SK-N-SH (cell line): ENCODE measurements around the gene FADS2. TPM values are rescaled to one million over a fixed set of nuclear protein-coding genes. Genes with fewer than 3 reads are reported as not detected.

Experiments used
- CTCF ChIA-PET: fragments of 300-600, 350-600 bp; formaldehyde crosslinking; extraction: SDS; loops from one replicate; lab custom pipeline; 2021; lab: Yijun Ruan, JAX
- POLR2A ChIA-PET: fragments of 350-600 bp; sonication (Branson Sonifier 250); formaldehyde crosslinking; extraction: SDS; loops from one replicate; lab custom pipeline; 2020; ENCODE audit warnings: antibody characterized with exemption, inconsistent platforms; lab: Yijun Ruan, JAX
- DNase-seq: peaks from one replicate; pipeline ENCODE4 v3.0.0; 2012
- H2AFZ ChIP-seq: fragments of 200-600 bp; sonication (generic); 2 replicates; pipeline ENCODE4 v1.8.1; 2016; ENCODE audit warnings: antibody characterized with exemption, mild to moderate bottlenecking, low read depth
- H3F3A ChIP-seq: fragments of 200-600 bp; sonication (generic); replicated peaks from 2 replicates; pipeline ENCODE3; 2016; ENCODE audit warnings: antibody characterized with exemption, mild to moderate bottlenecking; ENCODE audit not compliant: insufficient read depth
- H3K27ac ChIP-seq, 2 experiments: fragments of 200-500 bp in 1 of 2; fragments of 200-600 bp in 1 of 2; sonication (Bioruptor generic) in 1 of 2; sonication (generic), shearing (Covaris generic) in 1 of 2; 2 replicates each; pipeline versions ENCODE4 v1.5.1 to v1.6.1; 2014 to 2016; ENCODE audit warnings: low read depth in 2 of 2, inconsistent platforms in 1 of 2, low read length in 1 of 2, mild to moderate bottlenecking in 1 of 2, mixed read lengths in 1 of 2
- H3K27me3 ChIP-seq: fragments of 200-600 bp; sonication (generic), shearing (Covaris generic); 2 replicates; pipeline ENCODE4 v1.6.1; 2016; ENCODE audit warnings: mixed run types; ENCODE audit not compliant: insufficient read depth
- H3K36me3 ChIP-seq, 2 experiments: fragments of 200-500 bp in 1 of 2; fragments of 200-600 bp in 1 of 2; sonication (Bioruptor generic) in 1 of 2; sonication (generic) in 1 of 2; replicated peaks in 1 of 2; 2 replicates each; pipeline versions ENCODE3 to v1.5.1; 2014 to 2016; ENCODE audit warnings: low read length in 1 of 2, mild to moderate bottlenecking in 1 of 2; ENCODE audit not compliant: insufficient read depth in 2 of 2, control insufficient read depth in 1 of 2
- H3K4me1 ChIP-seq, 2 experiments: fragments of 200-500 bp in 1 of 2; fragments of 200-600 bp in 1 of 2; sonication (Bioruptor generic) in 1 of 2; sonication (generic), shearing (Covaris generic) in 1 of 2; 2 replicates each; pipeline versions ENCODE4 v1.5.1 to v1.6.1; 2014 to 2016; ENCODE audit warnings: low read depth in 1 of 2, low read length in 1 of 2, mixed run types in 1 of 2; ENCODE audit not compliant: insufficient read depth in 2 of 2, control insufficient read depth in 1 of 2
- H3K4me2 ChIP-seq: fragments of 200-600 bp; sonication (generic), shearing (Covaris generic); 2 replicates; pipeline ENCODE4 v1.6.1; 2017; ENCODE audit warnings: mixed run types
- H3K4me3 ChIP-seq, 2 experiments: fragments of 200-500 bp in 1 of 2; fragments of 200-600 bp in 1 of 2; sonication (Bioruptor generic) in 1 of 2; sonication (generic), shearing (Covaris generic) in 1 of 2; 2 replicates each; pipeline versions ENCODE4 v1.5.1 to v1.8.1; 2014 to 2016; ENCODE audit warnings: low read depth in 2 of 2, inconsistent platforms in 1 of 2, low read length in 1 of 2, mild to moderate bottlenecking in 1 of 2, mixed read lengths in 1 of 2, moderate library complexity in 1 of 2
- H3K79me2 ChIP-seq: fragments of 200-600 bp; sonication (generic); 2 replicates; pipeline ENCODE4 v1.8.1; 2017; ENCODE audit warnings: mild to moderate bottlenecking; ENCODE audit not compliant: insufficient read depth
- H3K9ac ChIP-seq: fragments of 200-600 bp; sonication (generic); 2 replicates; pipeline ENCODE4 v1.6.1; 2017; ENCODE audit warnings: mixed run types
- H3K9me2 ChIP-seq: fragments of 200-600 bp; sonication (generic); 2 replicates; pipeline ENCODE4 v1.6.1; 2017; ENCODE audit warnings: mixed run types
- H3K9me3 ChIP-seq: fragments of 200-600 bp; sonication (generic); 2 replicates; pipeline ENCODE4 v1.6.1; 2017; ENCODE audit warnings: mixed run types, mild to moderate bottlenecking, moderate library complexity
- H4K20me1 ChIP-seq: fragments of 200-600 bp; sonication (generic); 2 replicates; pipeline ENCODE4 v1.6.1; 2017; ENCODE audit warnings: mild to moderate bottlenecking, mixed run types; ENCODE audit not compliant: insufficient read depth
- FOXJ3 ChIP-seq: sonication (generic); formaldehyde crosslinking; IDR thresholded peaks from 2 replicates; pipeline ENCODE4 v1.5.1; 2020; ENCODE audit warnings: mild to moderate bottlenecking, missing genetic modification reagents
- FOXM1 ChIP-seq: IDR thresholded peaks from 2 replicates; pipeline ENCODE4 v1.4.0; 2012; ENCODE audit warnings: low read depth, mild to moderate bottlenecking
- POLR2AphosphoS5 ChIP-seq: IDR thresholded peaks from 2 replicates; pipeline ENCODE4 v1.6.1; 2012; ENCODE audit warnings: low read depth, low read length
- RCOR1 ChIP-seq: fragments of 150-350 bp; IDR thresholded peaks from 2 replicates; pipeline ENCODE4 v1.6.1; 2017; ENCODE audit warnings: antibody characterized with exemption, low read length
- WGBS: methylation state at CpG from one replicate; pipeline ENCODE4 v1.1.6; 2017; ENCODE audit warnings: low lambda C conversion rate; 5-methylcytosine and 5-hydroxymethylcytosine counted together
- polyA plus RNA-seq, 3 experiments: library from polyadenylated mRNA; depleted of rRNA; stranded (reverse); fragments of >200 nt; gene quantifications; 2 replicates each; pipeline ENCODE4 v1.2.3, GENCODE V29; 2012
- TF ChIP-seq, protein P1 (sequence below): IDR thresholded peaks from 2 replicates; pipeline ENCODE4 v1.6.1; 2012; ENCODE audit warnings: mild to moderate bottlenecking, low read depth, low read length, moderate library complexity

FADS2 gene
- polyA plus RNA-seq, 1 of the 3 experiments (the other 2 are of a cell fraction) = 67.8 TPM

DNA sequence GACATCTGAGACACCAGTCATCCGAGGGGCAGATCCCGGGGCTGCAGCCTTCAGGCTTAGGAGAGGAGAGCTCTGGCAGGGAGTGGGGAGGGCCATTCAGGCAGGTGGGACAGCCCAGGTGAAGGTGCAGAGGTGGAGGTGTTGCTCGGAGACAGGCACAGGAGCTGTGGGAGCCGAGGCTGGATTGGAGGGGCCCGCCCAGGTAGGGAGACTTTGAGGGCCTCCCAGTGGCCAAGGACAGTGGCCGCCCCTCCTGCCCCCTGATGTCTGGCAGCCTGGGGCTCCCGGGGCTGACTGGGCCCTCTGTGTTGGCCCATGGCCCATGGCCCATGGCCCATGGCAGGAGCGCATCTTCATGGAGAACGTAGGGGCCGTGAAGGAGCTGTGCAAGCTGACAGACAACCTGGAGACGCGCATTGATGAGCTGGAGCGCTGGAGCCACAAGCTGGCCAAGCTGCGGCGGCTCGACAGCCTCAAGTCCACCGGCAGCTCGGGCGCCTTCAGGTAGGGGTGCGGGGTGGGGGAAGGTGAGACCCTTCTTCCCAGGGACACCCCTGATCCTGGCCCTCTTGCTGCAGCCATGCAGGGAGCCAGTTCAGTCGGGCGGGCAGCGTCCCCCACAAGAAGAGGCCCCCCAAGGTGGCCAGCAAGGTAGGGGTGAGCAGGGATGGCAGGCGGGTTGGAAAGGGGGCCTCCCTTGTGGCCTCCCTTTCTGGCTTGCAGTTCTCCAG lies 49.0 kb upstream of the FADS2 start:
- Histone ChIP-seq H3K27ac (no peak overlapping the region), H3K36me3 (peaks cover 0 to under 1% of the 10 kb centered on the region in 2 experiments), H2AFZ (no peak overlapping the region), H3K27me3 (no peaks in the 10 kb centered on the region)
- TF ChIP-seq FOXM1 (no peak), POLR2AphosphoS5 (no peak)
- TF ChIP-seq, protein P1, sequence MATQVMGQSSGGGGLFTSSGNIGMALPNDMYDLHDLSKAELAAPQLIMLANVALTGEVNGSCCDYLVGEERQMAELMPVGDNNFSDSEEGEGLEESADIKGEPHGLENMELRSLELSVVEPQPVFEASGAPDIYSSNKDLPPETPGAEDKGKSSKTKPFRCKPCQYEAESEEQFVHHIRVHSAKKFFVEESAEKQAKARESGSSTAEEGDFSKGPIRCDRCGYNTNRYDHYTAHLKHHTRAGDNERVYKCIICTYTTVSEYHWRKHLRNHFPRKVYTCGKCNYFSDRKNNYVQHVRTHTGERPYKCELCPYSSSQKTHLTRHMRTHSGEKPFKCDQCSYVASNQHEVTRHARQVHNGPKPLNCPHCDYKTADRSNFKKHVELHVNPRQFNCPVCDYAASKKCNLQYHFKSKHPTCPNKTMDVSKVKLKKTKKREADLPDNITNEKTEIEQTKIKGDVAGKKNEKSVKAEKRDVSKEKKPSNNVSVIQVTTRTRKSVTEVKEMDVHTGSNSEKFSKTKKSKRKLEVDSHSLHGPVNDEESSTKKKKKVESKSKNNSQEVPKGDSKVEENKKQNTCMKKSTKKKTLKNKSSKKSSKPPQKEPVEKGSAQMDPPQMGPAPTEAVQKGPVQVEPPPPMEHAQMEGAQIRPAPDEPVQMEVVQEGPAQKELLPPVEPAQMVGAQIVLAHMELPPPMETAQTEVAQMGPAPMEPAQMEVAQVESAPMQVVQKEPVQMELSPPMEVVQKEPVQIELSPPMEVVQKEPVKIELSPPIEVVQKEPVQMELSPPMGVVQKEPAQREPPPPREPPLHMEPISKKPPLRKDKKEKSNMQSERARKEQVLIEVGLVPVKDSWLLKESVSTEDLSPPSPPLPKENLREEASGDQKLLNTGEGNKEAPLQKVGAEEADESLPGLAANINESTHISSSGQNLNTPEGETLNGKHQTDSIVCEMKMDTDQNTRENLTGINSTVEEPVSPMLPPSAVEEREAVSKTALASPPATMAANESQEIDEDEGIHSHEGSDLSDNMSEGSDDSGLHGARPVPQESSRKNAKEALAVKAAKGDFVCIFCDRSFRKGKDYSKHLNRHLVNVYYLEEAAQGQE = no peak
- TF ChIP-seq, all 33 proteins: peak for 0
- H3K4me1 ChIP-seq = peaks cover 0 to 32% of the 10 kb centered on the region in 2 experiments; a peak in 1 of 4 replicates
- 92% methylated on average over 5 of the region's 24 CpGs for WGBS
- H3F3A ChIP-seq = no peaks in the 10 kb centered on the region
- H3K9ac ChIP-seq = no peak overlapping the region
- H3K9me3 ChIP-seq = no peaks in the 10 kb centered on the region
- no peak for DNase-seq
- no peaks in the 10 kb centered on the region for H3K79me2 ChIP-seq
- H3K9me2 ChIP-seq = no peaks in the 10 kb centered on the region
- H3K4me3 ChIP-seq = no peak overlapping the region
- ChIA-PET CTCF (interaction anchor here (1.0 to 10.8 kb wide), 8 partner anchors 9 to 37 kb away, joined by 3 to 78 read pairs (median 5); partner anchors contain the start of gene MYRF), POLR2A (no interaction called here)
- H3K4me2 ChIP-seq = no peak overlapping the region
- H4K20me1 ChIP-seq = no peaks in the 10 kb centered on the region

DNA sequence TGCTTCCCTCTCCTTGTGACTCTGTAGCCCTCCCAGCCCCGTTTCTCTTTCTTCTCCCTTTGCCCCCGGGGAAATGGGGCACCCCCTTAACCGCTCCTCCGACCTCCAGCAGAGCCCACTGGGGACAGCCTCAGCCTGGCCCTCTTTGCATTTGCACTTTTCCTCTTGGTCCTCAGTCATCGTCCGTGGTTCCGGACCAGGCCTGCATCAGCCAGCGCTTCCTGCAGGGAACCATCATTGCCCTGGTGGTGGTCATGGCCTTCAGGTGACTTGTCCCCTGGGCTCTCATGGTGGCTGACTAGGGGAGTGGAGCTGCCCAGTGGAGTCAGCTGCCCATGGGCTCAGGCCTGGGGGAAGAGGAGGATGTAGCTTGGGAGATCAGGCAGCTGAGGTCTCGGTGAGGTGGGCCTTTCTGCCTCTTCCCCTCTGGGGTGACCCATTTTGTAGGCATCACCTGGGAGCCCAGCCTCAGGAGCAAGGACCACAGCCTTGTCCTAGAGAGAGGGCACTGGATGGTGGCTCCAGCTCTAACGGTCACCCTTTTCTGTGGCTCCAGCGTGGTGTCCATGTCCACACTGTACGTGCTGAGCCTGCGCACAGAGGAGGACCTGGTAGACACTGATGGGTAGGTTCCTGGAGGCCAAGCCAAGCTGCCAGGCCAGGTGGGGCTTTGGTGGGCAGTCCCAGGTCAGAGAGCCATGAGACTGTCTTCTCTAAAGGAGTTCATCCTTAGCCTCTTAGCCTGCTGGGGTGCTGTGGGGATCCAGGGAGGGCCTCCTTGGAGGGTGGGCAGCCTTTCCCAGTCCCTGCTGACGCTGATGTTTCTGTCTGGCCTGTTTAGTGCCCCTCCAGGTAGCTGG lies 48.2 kb upstream of the FADS2 start:
- no peak overlapping the region for H3K9ac ChIP-seq
- no peak for DNase-seq
- H3K9me3 ChIP-seq = no peaks in the 10 kb centered on the region
- TF ChIP-seq RCOR1 (no peak), FOXJ3 (CRISPR knock-in tag) (no peak)
- 95% methylated on average over 13 of the region's 14 CpGs for WGBS
- ChIA-PET CTCF (interaction anchor here (0.7 to 10.8 kb wide), 13 partner anchors 8 to 110 kb away, joined by 3 to 78 read pairs (median 4); partner anchors contain the start of gene MYRF), POLR2A (interaction anchor here (0.7 to 1.2 kb wide), 3 partner anchors 10 to 17 kb away, joined by 3 read pairs; no protein-coding TSS in a partner anchor)
- no peak overlapping the region for H3K4me2 ChIP-seq
- H3K4me3 ChIP-seq = no peak overlapping the region
- H4K20me1 ChIP-seq = no peaks in the 10 kb centered on the region
- no peaks in the 10 kb centered on the region for H3K27me3 ChIP-seq
- H3K9me2 ChIP-seq = no peaks in the 10 kb centered on the region
- peaks cover 0 to 31% of the 10 kb centered on the region in 2 experiments; a peak in 1 of 4 replicates for H3K4me1 ChIP-seq
- no peak overlapping the region for H3K27ac ChIP-seq
- H3K79me2 ChIP-seq = no peaks in the 10 kb centered on the region
- peaks cover 0 to 8% of the 10 kb centered on the region in 2 experiments for H3K36me3 ChIP-seq
- no peaks in the 10 kb centered on the region for H3F3A ChIP-seq
- H2AFZ ChIP-seq = no peak overlapping the region
